BLaER1 treated with 17β-estradiol and CSF1 and Interleukin-3, amounts not matched to agents 10 nM and 100 nM (cell line): ENCODE data around the gene SFT2D1.
A peak's percentile ranks its signal among the peaks of the same experiment; 100 is the strongest.

Experiments used
- H3K27ac ChIP-seq, 11 experiments: shearing (Covaris generic); formaldehyde crosslinking; 2 replicates each; pipeline ENCODE4 v1.8.1; 2022
- H3K27me3 ChIP-seq, 11 experiments: shearing (Covaris generic); formaldehyde crosslinking; 2 replicates each; pipeline ENCODE4 v1.8.1; 2022
- H3K36me3 ChIP-seq, 11 experiments: shearing (Covaris generic); formaldehyde crosslinking; 2 replicates each; pipeline ENCODE4 v1.8.1; 2022
- H3K4me1 ChIP-seq, 10 experiments: shearing (Covaris generic); formaldehyde crosslinking; 2 replicates each; pipeline ENCODE4 v1.8.1; 2022
- H3K4me2 ChIP-seq, 11 experiments: shearing (Covaris generic); formaldehyde crosslinking; 2 replicates each; pipeline ENCODE4 v1.8.1; 2022
- H3K4me3 ChIP-seq, 10 experiments: shearing (Covaris generic); formaldehyde crosslinking; 2 replicates each; pipeline ENCODE4 v1.8.1; 2022
- H3K9ac ChIP-seq, 11 experiments: shearing (Covaris generic); formaldehyde crosslinking; 2 replicates each; pipeline ENCODE4 v1.8.1; 2022
- H3K9me3 ChIP-seq, 11 experiments: shearing (Covaris generic); formaldehyde crosslinking; replicated peaks in 1 of 11; 2 replicates each; pipeline ENCODE4 v1.8.1; 2022
- H4K20me1 ChIP-seq, 11 experiments: shearing (Covaris generic); formaldehyde crosslinking; 2 replicates each; pipeline ENCODE4 v1.8.1; 2022
- Cebpa-rat ChIP-seq, 11 experiments: shearing (Covaris generic); IDR thresholded peaks; 2 replicates each; pipeline ENCODE4 v1.8.1; 2022

The SFT2D1 gene

GRCh38 chr6:166382500-166382932 is 40.2 kb upstream of the SFT2D1 start:
- no peak for TF ChIP-seq Cebpa-rat (IDR thresholded peaks at IDR 0.05)
- H3K27ac ChIP-seq = peak overlapping the region; percentile 37 to 95 (median 89); a peak in 21 of 22 replicates
- H3K9ac ChIP-seq = peak overlapping the region; percentile 82 to 94 (median 89)
- peak overlapping the region; percentile 93 to 100 (median 99) for H3K4me2 ChIP-seq
- H3K9me3 ChIP-seq = no peaks in the 10 kb centered on the region
- H3K27me3 ChIP-seq = peaks cover 0 to 14% (median 6%) of the 10 kb centered on the region in 11 experiments; a peak in 8 of 22 replicates
- no peaks in the 10 kb centered on the region for H3K36me3 ChIP-seq
- peak overlapping the region; percentile 74 to 95 (median 84) for H3K4me3 ChIP-seq
- peaks cover 15 to 32% (median 25%) of the 10 kb centered on the region in 10 experiments for H3K4me1 ChIP-seq
- H4K20me1 ChIP-seq = peaks cover 0 to 41% (median 5%) of the 10 kb centered on the region in 11 experiments; a peak in 7 of 22 replicates

- no peaks in the 10 kb centered on the region for H3K9me3 ChIP-seq
- no peaks in the 10 kb centered on the region for H3K36me3 ChIP-seq
- TF ChIP-seq Cebpa-rat (IDR thresholded peaks at IDR 0.05) = no peak
- H3K9ac ChIP-seq = peak overlapping the region; percentile 82 to 94 (median 89)
- peaks cover 0 to 14% (median 6%) of the 10 kb centered on the region in 11 experiments; a peak in 8 of 22 replicates for H3K27me3 ChIP-seq
- peak overlapping the region; percentile 74 to 95 (median 84) for H3K4me3 ChIP-seq
- H3K4me1 ChIP-seq = peaks cover 15 to 32% (median 25%) of the 10 kb centered on the region in 10 experiments
- H3K27ac ChIP-seq = peak overlapping the region; percentile 14 to 95 (median 86); a peak in 18 of 22 replicates
- H3K4me2 ChIP-seq = peak overlapping the region; percentile 93 to 100 (median 99)
- H4K20me1 ChIP-seq = peaks cover 0 to 41% (median 5%) of the 10 kb centered on the region in 11 experiments; a peak in 8 of 22 replicates
These were observed 39.6 kb upstream of the SFT2D1 start for GRCh38 chr6:166381733-166382499.

- H3K9ac ChIP-seq = peak overlapping the region; percentile 82 to 94 (median 89); a peak in 19 of 22 replicates
- H3K36me3 ChIP-seq = no peaks in the 10 kb centered on the region
- H4K20me1 ChIP-seq = peaks cover 0 to 41% (median 5%) of the 10 kb centered on the region in 11 experiments; a peak in 8 of 22 replicates
- TF ChIP-seq Cebpa-rat (IDR thresholded peaks at IDR 0.05) = no peak
- H3K27ac ChIP-seq = peak overlapping the region in 9 of 11 experiments; percentile 20 to 95 (median 70); a peak in 7 of 22 replicates
- peak overlapping the region; percentile 93 to 100 (median 99) for H3K4me2 ChIP-seq
- H3K4me3 ChIP-seq = peak overlapping the region; percentile 74 to 95 (median 84)
- H3K27me3 ChIP-seq = peaks cover 0 to 14% (median 6%) of the 10 kb centered on the region in 11 experiments; a peak in 8 of 22 replicates
- H3K9me3 ChIP-seq = no peaks in the 10 kb centered on the region
- H3K4me1 ChIP-seq = peaks cover 15 to 32% (median 25%) of the 10 kb centered on the region in 10 experiments
These were observed 39.0 kb upstream of the SFT2D1 start for GRCh38 chr6:166381381-166381732.

GRCh38 chr6:166379800-166380199 is 37.5 kb upstream of the SFT2D1 start:
- Histone ChIP-seq H4K20me1 (peaks cover 0 to 41% (median 5%) of the 10 kb centered on the region in 11 experiments; a peak in 8 of 22 replicates), H3K27ac (no peak overlapping the region), H3K9me3 (no peaks in the 10 kb centered on the region), H3K27me3 (peaks cover 0 to 14% (median 6%) of the 10 kb centered on the region in 11 experiments; a peak in 8 of 22 replicates), H3K9ac (no peak overlapping the region), H3K36me3 (no peaks in the 10 kb centered on the region), H3K4me2 (peak overlapping the region in 5 of 11 experiments; percentile 0 to 23 (median 14); a peak in 4 of 22 replicates), H3K4me1 (peaks cover 15 to 32% (median 25%) of the 10 kb centered on the region in 10 experiments), H3K4me3 (no peak overlapping the region)
- no peak for TF ChIP-seq Cebpa-rat (IDR thresholded peaks at IDR 0.05)

- Histone ChIP-seq H4K20me1 (peaks cover 0 to 41% (median 5%) of the 10 kb centered on the region in 11 experiments; a peak in 8 of 22 replicates), H3K4me2 (no peak overlapping the region), H3K27ac (no peak overlapping the region), H3K27me3 (peaks cover 0 to 14% (median 6%) of the 10 kb centered on the region in 11 experiments; a peak in 8 of 22 replicates), H3K4me1 (peaks cover 10 to 28% (median 21%) of the 10 kb centered on the region in 10 experiments), H3K36me3 (no peaks in the 10 kb centered on the region), H3K4me3 (no peak overlapping the region), H3K9me3 (no peaks in the 10 kb centered on the region), H3K9ac (no peak overlapping the region)
- no peak for TF ChIP-seq Cebpa-rat (IDR thresholded peaks at IDR 0.05)
These were observed 36.8 kb upstream of the SFT2D1 start for GRCh38 chr6:166379103-166379586.

GRCh38 chr6:166377721-166378120 is 35.4 kb upstream of the SFT2D1 start:
- Histone ChIP-seq H3K36me3 (no peaks in the 10 kb centered on the region), H4K20me1 (peaks cover 0 to 41% (median 5%) of the 10 kb centered on the region in 11 experiments; a peak in 8 of 22 replicates), H3K9me3 (no peaks in the 10 kb centered on the region), H3K4me1 (peaks cover 8 to 23% (median 17%) of the 10 kb centered on the region in 10 experiments; a peak in 17 of 20 replicates), H3K9ac (no peak overlapping the region), H3K27me3 (peaks cover 0 to 14% (median 6%) of the 10 kb centered on the region in 11 experiments; a peak in 8 of 22 replicates), H3K27ac (no peak overlapping the region), H3K4me2 (no peak overlapping the region), H3K4me3 (no peak overlapping the region)
- TF ChIP-seq Cebpa-rat (IDR thresholded peaks at IDR 0.05) = no peak

GRCh38 chr6:166375013-166375412 is 32.7 kb upstream of the SFT2D1 start:
- no peak overlapping the region for H3K9ac ChIP-seq
- H4K20me1 ChIP-seq = peaks cover 0 to 22% (median 5%) of the 10 kb centered on the region in 11 experiments; a peak in 5 of 22 replicates
- H3K4me2 ChIP-seq = no peak overlapping the region
- H3K9me3 ChIP-seq = no peaks in the 10 kb centered on the region
- H3K4me1 ChIP-seq = peaks cover 0 to 6% (median 4%) of the 10 kb centered on the region in 10 experiments; a peak in 15 of 20 replicates
- H3K4me3 ChIP-seq = no peak overlapping the region
- TF ChIP-seq Cebpa-rat (IDR thresholded peaks at IDR 0.05) = no peak
- H3K36me3 ChIP-seq = no peaks in the 10 kb centered on the region
- no peak overlapping the region for H3K27ac ChIP-seq
- H3K27me3 ChIP-seq = no peaks in the 10 kb centered on the region

GRCh38 chr6:166370489-166370888 is 28.1 kb upstream of the SFT2D1 start:
- no peak for TF ChIP-seq Cebpa-rat (IDR thresholded peaks at IDR 0.05)
- H3K4me3 ChIP-seq = no peak overlapping the region
- no peaks in the 10 kb centered on the region for H3K9me3 ChIP-seq
- no peak overlapping the region for H3K27ac ChIP-seq
- no peaks in the 10 kb centered on the region for H4K20me1 ChIP-seq
- H3K4me1 ChIP-seq = peaks cover 10 to 37% (median 25%) of the 10 kb centered on the region in 10 experiments
- H3K9ac ChIP-seq = no peak overlapping the region
- peaks cover 0 to 11% (median 0%) of the 10 kb centered on the region in 11 experiments; a peak in 6 of 22 replicates for H3K36me3 ChIP-seq
- no peak overlapping the region for H3K4me2 ChIP-seq
- H3K27me3 ChIP-seq = no peaks in the 10 kb centered on the region

GRCh38 chr6:166369782-166370181 is 27.4 kb upstream of the SFT2D1 start:
- peaks cover 0 to 12% (median under 1%) of the 10 kb centered on the region in 11 experiments; a peak in 7 of 22 replicates for H3K36me3 ChIP-seq
- peaks cover 17 to 44% (median 32%) of the 10 kb centered on the region in 10 experiments for H3K4me1 ChIP-seq
- no peaks in the 10 kb centered on the region for H3K9me3 ChIP-seq
- no peak overlapping the region for H3K9ac ChIP-seq
- no peaks in the 10 kb centered on the region; a peak in 1 of 22 replicates for H4K20me1 ChIP-seq
- no peaks in the 10 kb centered on the region for H3K27me3 ChIP-seq
- H3K4me2 ChIP-seq = peak overlapping the region in 10 of 11 experiments; percentile 6 to 35 (median 24); a peak in 9 of 22 replicates
- no peak overlapping the region for H3K4me3 ChIP-seq
- no peak overlapping the region for H3K27ac ChIP-seq
- TF ChIP-seq Cebpa-rat (IDR thresholded peaks at IDR 0.05) = no peak
